C4-2B (cell line): ENCODE data around the gene SRRT.

Experiments used
- CTCF ChIP-seq: fragments of 450-650 bp; conservative IDR thresholded peaks from 2 replicates; pipeline ENCODE4 v1.5.1; 2017; ENCODE audit warnings: mild to moderate bottlenecking
- ZFX ChIP-seq: fragments of 450-650 bp; IDR thresholded peaks from 2 replicates; pipeline ENCODE4 v1.6.1; 2017

GRCh38 chr7:100874300-100874576, 665 bp upstream of the SRRT start:
- no peak for TF ChIP-seq ZFX
- no peak for TF ChIP-seq CTCF
